Esophagus squamous epithelium (tissue), 4 donors: Measurements from ENCODE around the gene AFAP1L2.

Source experiments
- POLR2A ChIP-seq, 4 donors: fragments of 450-650 bp; IDR thresholded peaks; one replicate each; pipeline ENCODE4 v1.6.1; 2017; ENCODE audit warnings: antibody characterized with exemption in 4 of 4, mild to moderate bottlenecking in 4 of 4, moderate library complexity in 3 of 4
- TF ChIP-seq, protein P1 (sequence below), 6 experiments: fragments of 450-650 bp in 4 of 6; fragments of 200-600 bp in 2 of 6; sonication (generic) in 2 of 6; IDR thresholded peaks; one replicate each; pipeline ENCODE4 v1.5.1; 2016 to 2019; ENCODE audit warnings: antibody characterized with exemption in 6 of 6, mild to moderate bottlenecking in 4 of 6, moderate library complexity in 4 of 6

DNA sequence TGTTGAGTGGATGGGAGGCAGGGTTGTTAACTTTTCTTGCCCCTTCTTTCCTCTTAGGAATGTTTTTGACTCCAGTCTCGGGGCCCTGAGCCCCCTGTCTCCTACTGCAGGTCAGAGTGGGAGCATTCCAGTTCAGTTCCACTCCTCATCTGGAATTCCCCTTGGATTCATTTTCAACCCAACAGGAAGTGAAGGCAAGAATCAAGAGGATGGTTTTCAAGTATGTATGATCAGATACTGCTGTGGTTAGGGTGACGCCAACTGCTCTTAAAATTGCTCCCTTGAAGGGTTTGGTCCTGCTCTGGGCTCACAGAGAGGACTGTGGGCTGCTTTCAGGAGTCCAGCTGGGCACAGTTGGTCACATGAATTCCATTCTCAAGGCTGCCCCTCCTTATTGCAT lies 143.2 kb downstream of the AFAP1L2 start:
- TF ChIP-seq, protein P1, sequence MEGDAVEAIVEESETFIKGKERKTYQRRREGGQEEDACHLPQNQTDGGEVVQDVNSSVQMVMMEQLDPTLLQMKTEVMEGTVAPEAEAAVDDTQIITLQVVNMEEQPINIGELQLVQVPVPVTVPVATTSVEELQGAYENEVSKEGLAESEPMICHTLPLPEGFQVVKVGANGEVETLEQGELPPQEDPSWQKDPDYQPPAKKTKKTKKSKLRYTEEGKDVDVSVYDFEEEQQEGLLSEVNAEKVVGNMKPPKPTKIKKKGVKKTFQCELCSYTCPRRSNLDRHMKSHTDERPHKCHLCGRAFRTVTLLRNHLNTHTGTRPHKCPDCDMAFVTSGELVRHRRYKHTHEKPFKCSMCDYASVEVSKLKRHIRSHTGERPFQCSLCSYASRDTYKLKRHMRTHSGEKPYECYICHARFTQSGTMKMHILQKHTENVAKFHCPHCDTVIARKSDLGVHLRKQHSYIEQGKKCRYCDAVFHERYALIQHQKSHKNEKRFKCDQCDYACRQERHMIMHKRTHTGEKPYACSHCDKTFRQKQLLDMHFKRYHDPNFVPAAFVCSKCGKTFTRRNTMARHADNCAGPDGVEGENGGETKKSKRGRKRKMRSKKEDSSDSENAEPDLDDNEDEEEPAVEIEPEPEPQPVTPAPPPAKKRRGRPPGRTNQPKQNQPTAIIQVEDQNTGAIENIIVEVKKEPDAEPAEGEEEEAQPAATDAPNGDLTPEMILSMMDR (IDR thresholded peaks at IDR 0.05), result no peak
- TF ChIP-seq POLR2A (IDR thresholded peaks at IDR 0.05), result no peak
